ENCODE measurements around the gene OSBPL10.
"Not testable (repeated sequence)": the region's sequence is repeated elsewhere in the genome, so short reads cannot be mapped to it uniquely, and the experiment has no call there.

GRCh38 chr3:31992995-31993394 is 11.9 kb upstream of the OSBPL10 start:
- TF ChIP-seq POLR2A (IDR thresholded peaks at IDR 0.05; ENCODE audit: low read depth, low read length); POLR2AphosphoS5 (IDR thresholded peaks at IDR 0.05; ENCODE audit: low read depth, low read length); SPI1 (IDR thresholded peaks at IDR 0.05; ENCODE audit: low read depth, low read length); TAF1 (IDR thresholded peaks at IDR 0.05; ENCODE audit: low read depth, low read length); PAX5 (IDR thresholded peaks at IDR 0.05; ENCODE audit: insufficient read depth, low read length, severe bottlenecking): not testable (repeated sequence)
